Neural progenitor cell (in vitro differentiated cells): ENCODE results near the gene COQ9.

Source experiments
- CTCF ChIP-seq: fragments of 200-600 bp; sonication (generic); IDR thresholded peaks from 2 replicates; pipeline ENCODE4 v1.5.1; 2017; ENCODE audit warnings: antibody characterized with exemption, mild to moderate bottlenecking
- EZH2 ChIP-seq: fragments of 200-600 bp; sonication (generic); IDR thresholded peaks from 2 replicates; pipeline ENCODE4 v1.6.1; 2017; ENCODE audit warnings: antibody characterized with exemption, mild to moderate bottlenecking, moderate library complexity
- EZH2phosphoT487 ChIP-seq: fragments of 200-600 bp; sonication (generic); IDR thresholded peaks from 2 replicates; pipeline ENCODE4 v1.6.1; 2017; ENCODE audit warnings: antibody characterized with exemption

DNA sequence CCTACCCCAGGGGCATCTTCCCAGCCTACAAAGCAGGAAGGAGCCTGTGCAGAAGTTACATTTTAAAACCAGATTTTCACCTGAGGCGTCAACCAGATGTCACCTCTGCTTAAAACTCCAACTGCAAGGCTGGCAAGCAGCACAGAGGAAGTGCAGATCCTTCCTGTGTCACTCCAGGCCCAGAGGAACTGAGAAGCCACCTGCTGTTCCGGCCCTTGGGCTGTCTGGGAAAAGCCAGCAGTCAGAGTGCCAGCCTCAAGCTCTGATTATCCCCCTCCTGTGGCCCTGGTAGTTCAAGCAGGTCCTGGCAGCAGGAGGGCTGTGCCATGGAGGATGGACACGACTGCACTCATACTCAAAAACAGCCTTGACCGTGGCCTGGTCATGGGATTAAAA is 25.4 kb downstream of the COQ9 start:
- TF ChIP-seq CTCF (no peak), EZH2phosphoT487 (no peak), EZH2 (no peak)
